Bone marrow (tissue), 2 donors: ENCODE data around the gene LKAAEAR1.
"Not testable (repeated sequence)": the region's sequence is repeated elsewhere in the genome, so short reads cannot be mapped to it uniquely, and the experiment has no call there.

Experiments
- DNase-seq, 2 donors: peaks; one replicate each; lab custom pipeline; 2025; lab: John Stamatoyannopoulos, UW

LKAAEAR1 gene

DNA sequence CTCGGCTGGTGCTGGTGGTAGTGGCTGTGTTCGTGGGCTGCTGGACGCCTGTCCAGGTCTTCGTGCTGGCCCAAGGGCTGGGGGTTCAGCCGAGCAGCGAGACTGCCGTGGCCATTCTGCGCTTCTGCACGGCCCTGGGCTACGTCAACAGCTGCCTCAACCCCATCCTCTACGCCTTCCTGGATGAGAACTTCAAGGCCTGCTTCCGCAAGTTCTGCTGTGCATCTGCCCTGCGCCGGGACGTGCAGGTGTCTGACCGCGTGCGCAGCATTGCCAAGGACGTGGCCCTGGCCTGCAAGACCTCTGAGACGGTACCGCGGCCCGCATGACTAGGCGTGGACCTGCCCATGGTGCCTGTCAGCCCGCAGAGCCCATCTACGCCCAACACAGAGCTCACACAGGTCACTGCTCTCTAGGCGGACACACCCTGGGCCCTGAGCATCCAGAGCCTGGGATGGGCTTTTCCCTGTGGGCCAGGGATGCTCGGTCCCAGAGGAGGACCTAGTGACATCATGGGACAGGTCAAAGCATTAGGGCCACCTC is 14.3 kb upstream of the LKAAEAR1 start:
- no peak for DNase-seq

DNA sequence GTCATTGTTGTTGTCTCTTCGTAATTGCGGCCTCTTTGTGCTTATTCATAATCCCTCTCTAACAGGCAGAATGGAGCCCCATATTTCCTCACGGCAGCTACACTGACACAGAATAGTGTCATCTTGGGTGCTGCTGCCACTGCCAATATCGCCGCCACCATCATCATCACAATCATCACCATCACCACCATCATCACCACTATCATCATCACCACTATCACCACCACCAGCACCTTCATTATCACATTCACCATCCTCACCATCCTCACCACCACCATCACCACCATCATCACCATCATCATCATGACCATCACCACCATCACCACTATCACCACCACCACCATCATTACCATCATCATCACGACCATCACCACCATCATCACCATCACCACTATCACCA is 12.3 kb upstream of the LKAAEAR1 start:
- DNase-seq, result no peak

DNA sequence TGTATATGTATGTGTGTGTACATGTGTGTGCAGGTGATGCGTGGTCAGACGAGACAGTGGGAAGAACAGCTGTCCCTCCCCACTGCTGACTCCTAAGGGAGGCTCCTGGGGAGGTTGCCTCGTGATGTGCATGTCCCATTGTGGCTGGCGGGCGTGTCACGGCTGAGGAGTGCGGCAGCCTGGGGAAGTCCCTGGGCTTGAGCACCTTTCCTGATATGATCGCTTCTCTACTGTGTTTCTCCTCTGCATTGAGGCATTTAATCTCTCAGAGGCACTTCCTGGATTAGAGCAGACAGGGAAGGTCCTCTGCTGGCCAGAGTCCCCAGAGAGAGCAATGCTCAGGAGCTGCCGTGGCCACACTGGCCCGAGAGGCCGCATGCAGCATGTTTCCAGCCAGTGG is 11.7 kb upstream of the LKAAEAR1 start:
- no peak for DNase-seq

DNA sequence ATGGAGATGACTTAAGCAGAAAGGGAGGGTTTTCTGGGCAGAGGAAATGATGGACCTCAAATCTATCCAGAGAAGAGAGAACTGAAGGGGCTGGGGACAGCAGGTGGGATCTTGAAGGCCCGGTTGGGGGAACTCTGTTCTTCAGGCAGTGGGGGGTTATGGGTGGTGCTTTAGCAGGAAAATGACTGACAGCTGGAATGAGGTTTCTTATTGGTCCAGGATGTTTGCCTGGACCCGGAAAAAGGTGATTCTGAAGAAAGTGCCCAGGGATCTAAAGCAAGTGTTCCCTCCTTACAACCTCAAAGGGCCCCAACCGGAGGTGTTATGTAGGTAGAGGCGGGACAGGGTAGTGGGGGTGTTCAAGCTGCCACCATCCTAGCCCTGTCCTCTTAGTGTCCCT is 11.3 kb upstream of the LKAAEAR1 start:
- no peak for DNase-seq

DNA sequence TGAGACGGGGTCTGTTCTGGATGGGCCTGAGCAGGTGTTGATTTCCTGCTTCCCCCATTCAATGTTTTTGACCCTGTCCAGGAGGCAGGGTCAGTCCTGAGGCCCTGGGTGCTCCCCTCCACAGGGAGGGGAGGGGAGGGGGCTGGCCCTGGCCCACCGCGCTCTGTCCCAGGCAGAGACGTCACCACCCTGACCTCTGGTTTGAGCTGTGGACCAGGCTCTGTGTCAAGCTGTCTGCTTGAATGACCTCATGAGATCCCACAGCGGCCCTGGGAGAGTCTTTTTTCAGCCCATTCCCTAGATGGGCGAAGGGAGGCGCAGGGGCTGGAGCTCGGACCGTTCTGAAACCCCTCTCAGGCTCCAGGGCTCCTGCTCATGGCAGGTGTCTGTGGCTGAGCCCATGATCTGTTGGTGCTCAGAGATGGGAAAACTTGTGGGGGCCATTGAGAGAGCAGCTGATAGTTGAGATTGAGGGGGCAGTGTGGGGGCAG is 8.9 kb upstream of the LKAAEAR1 start:
- DNase-seq, result no peak

DNA sequence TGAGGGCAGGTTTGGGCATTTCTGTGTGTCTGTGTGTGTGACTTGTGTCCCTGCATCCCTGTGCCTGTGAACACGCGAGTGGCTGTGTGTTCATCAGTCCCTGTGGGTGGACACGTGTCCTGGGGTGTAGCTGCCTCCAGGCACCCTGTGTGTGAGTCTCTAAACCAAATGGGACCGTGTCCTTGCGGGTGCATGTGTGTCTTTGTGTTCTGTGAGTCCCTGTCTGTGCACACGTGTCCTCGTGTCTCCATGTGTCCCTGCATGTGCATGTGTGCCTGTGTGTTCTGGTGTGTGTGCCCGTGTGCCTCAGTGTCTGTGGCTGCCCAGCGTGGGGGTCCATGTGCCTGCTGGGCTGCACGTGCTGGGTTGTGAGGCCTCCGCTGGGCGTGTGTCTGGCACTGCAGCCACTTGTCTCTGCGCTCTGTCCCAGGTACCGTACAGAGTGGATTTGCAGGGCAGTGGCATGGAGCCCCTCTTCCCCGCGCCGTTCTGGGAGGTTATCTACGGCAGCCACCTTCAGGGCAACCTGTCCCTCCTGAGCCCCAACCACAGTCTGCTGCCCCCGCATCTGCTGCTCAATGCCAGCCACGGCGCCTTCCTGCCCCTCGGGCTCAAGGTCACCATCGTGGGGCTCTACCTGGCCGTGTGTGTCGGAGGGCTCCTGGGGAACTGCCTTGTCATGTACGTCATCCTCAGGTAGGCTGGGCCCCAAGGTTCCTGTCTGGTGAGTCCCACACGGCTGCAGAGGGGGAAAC is 8.2 kb upstream of the LKAAEAR1 start:
- no peak for DNase-seq

DNA sequence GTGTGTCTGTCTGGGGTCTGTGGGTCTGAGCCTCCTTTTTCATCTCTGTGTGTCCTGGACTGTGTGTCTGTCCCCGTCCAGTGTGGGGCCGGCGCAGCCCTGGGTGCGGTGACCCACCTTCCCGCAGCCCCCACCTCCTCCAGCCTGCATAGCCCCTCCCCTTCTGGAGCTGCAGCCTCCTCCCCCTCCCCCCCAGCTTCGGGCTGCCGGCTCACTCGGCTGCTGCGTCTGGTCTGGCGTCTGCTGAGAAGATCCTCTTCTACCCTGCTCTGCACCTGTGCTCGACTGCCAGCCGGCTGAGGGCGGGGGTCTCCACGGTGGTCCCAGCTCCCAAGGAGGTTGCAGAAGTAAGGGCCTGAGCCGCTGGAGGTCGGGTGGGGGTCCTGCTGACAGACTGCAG is 7.6 kb upstream of the LKAAEAR1 start:
- DNase-seq, result no peak

DNA sequence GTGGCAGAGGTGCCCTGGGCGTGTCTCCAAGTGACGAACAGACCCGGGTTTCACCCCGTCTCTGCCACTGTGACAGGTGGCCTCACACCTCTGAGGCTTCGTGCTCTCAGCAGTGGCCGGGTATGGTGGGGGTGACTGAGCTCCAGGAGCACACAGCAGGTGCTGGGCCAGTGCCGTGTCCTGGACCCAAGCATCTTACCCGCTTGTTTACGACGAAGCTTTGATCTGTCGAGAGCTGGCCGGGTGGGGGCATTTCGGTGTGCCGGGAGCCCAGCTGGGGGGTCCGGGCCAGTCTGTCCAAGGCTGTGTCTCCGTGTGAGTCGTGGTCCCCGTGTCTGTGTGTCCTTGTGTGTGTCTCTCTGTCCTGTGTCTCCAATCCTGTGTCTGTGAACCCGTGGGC is 7.1 kb upstream of the LKAAEAR1 start:
- no peak for DNase-seq

DNA sequence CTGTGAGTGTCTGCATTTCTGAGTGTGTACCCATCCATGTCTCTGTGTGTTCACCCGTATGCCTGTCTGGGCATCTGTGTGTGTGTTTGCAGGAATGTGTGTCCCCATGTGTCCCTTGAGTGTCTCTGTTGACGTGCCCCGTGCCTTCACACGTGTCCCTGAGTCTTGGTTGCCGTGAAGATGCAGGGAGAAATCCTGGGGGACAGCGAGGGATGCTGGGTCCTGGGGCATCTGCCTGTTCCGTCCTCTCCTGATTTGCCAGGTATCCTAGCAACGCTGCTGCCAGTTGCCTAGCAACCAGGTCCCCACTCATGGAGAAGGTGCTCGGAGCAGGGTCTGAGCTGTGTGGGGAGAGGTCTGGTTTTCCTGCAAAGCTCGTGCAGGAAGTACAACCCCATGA is 6.0 kb upstream of the LKAAEAR1 start:
- DNase-seq, result no peak

DNA sequence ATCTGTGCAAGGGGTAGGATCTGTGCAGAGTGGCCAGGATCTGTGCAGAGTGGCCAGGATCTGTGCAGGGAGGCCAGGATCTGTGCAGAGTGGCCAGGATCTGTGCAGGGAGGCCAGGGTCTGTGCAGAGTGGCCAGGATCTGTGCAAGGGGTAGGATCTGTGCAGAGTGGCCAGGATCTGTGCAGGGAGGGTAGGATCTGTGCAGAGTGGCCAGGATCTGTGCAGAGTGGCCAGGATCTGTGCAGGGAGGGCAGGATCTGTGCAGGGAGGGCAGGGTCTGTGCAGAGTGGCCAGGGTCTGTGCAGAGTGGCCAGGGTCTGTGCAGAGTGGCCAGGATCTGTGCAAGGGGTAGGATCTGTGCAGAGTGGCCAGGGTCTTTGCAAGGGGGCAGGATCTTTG is 4.4 kb upstream of the LKAAEAR1 start:
- DNase-seq, result not testable (repeated sequence)

DNA sequence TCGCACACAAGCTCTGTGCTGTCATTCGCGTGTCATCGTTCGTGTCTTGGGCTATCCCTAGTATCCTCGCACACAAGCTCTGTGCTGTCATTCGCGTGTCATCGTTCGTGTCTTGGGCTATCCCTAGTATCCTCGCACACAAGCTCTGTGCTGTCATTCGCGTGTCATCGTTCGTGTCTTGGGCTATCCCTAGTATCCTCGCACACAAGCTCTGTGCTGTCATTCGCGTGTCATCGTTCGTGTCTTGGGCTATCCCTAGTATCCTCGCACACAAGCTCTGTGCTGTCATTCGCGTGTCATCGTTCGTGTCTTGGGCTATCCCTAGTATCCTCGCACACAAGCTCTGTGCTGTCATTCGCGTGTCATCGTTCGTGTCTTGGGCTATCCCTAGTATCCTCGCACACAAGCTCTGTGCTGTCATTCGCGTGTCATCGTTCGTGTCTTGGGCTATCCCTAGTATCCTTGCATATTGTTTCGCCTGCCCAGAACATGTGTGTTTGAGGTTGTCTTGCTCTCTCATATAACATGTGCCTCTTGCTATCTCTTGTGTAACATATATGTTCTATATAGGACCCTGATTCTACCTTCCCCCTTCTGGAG is 3.1 kb upstream of the LKAAEAR1 start:
- DNase-seq, result not testable (repeated sequence)

DNA sequence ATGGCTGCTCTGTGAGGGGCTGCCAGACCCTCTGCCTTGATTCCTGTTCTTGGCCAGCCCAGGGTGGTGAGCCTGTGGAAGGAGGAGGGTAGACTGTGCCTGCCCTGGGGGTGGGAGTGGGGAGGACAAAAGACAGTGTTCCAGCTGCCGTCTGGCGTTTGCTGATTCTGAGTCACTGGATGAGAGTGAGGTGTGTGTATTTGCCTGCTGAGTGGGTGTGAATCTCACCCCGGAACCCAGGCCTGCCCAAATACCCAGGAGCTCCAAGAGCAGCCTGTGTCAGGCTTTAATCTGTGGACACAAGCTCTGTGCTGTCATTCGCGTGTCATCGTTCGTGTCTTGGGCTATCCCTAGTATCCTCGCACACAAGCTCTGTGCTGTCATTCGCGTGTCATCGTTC is 2.6 kb upstream of the LKAAEAR1 start:
- DNase-seq, result no peak

DNA sequence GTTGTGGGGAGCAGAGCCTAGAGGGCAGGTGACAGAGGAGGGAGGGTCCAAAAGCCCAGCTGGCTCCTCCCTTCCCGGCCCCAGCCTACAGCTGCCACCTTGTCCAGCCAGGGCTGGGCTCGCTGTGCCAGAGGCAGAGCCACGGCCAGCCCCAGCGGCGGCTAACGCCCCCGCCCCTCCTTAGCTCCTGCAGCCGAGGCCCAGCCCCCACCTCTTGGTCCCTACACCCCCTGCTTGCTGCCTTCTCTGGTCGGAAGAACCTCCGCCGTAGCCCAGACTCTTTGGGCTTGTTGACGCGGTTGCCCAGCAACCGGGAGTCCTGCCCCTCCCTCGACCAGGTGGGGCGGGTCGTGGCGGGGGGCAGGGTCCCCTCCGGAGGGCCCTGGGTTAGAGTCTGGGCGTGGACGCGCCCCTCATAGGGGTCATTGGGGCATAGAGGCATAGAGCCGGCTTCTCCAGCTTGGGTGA is 521 bp upstream of the LKAAEAR1 start:
- DNase-seq, result no peak

DNA sequence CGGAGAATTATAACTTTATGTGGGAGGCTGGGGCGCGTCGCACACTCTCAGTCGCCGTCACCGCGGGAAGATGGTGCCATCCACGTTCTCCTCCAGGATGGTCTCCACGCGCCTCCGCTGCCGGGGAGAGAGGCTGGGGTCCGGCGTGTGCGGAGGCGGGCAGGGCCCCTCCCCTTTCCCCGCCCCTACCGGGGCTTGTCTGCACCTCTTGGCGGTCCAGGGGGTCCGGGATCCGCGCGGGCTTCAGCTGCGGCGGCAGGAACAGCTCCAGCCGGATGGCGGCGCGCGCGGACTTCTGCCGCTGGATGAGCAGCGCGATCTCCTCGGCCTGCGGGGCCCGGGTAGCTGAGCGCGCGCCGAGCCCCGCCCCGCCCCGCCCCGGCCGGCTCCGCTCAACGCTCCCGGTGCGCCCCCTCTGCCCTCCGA is 807 bp downstream of the LKAAEAR1 start:
- DNase-seq, result peak; percentile 24 to 33

DNA sequence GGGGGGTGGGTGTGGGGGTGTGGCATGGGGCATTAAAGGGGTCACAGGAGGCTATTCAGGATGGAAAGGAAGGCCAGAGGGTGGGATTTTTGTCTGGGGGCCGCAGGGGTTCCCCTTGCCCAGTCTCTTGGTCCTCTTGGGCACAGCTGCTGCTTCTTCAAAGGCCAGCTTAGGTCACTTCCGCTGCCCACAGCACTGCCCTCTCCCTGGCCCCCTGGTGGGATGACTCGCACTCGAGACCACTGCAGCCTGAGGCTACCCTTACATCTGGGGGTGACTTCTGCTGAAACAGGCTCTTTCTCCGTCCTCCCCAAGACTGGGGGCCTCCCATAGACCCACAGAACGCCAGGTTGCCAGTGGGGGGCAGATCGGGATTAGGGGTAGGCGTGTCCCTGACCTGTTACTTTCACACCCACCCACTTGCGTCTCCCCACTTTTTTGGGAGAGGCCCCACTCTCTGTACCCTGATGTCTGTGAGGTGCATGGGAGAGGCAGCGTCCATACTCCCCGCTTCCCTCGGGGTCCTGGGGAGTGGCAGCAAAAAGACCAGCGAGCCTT is 1.3 kb downstream of the LKAAEAR1 start:
- DNase-seq, result no peak

DNA sequence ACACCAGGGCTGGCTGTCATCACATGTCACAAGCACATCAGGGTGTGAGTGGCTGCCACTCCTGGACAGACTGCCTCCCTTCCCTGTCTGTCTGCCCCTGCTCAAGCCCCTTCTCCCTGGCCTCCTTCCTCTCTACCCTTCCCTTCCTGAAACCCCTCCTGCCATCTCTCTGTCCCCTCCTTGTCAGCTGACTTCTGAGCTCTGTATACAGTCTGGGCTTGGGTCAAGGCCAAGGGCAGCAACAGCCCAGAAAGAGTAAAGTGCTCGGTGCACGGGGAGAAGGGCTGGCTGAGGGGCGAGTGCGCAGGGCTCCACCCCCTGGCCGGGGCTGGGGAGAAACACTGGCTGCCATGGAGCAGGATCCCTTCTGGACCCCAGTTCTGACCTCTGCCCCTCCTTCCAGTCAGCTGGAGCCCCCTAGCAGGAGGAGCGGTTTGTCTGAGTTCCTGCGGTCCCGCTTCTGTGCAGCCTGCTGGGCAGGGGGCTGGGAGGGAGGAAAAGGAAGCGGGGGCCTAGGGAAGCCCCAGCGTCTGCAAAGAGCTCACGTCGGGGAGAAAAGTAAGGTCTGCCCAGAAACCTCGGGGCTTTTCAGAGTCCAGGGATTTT is 2.0 kb downstream of the LKAAEAR1 start:
- no peak for DNase-seq

DNA sequence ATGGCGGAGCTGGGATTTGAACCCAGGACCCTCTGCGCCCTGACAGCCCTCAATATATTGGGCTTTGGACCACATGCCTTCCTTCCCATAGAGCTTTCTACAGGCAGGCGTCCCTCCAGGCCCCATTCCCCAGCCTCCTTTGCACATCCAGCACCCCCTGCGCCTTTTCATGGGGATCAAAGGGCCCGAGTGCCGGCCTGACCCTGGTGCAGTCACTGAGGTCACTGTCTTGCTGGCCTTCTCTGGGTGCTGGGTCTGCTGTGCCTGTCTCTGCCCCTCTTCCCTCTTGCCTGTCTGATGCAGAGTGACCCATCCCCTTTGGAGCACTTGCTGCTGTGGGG is 2.6 kb downstream of the LKAAEAR1 start:
- DNase-seq, result no peak

DNA sequence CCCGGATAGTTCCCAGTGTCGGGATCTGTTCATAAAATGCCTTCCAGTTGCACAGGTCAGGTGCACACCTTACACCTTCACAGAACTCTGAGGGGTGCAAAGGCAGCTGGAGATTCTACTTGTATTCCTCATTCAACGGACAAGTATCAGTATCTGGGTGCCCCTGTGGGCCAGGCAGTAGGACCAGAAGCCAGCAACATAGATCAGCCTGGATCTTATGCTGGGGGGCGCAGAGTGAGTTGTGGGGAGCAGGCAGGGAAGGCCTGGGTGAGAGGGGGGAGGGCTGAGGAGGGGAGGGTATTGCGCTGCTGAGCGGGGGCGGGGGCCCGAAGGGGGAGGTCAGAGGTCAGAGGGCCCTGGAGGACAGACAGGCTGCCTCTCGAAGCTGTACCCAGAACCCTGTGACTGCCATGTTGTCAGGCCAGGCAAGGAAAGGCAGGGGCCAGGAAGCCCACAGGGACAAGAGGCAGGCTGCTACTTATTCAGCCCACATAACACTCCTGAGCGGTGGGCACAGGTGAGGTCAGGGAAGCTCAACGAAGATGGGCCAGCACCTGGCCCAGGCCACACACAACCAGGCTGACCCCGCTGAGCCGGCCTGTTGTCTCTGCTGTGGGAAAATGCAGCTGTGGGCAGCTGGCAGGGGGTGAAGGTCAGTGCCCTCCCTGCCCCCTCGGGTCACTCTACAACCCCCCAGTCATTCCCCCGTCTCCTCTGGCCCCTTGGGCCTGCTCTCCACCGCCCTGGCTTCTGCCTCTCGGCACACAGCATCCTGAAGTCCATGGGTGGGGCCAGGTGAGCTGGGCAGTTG is 3.2 kb downstream of the LKAAEAR1 start:
- DNase-seq, result no peak

DNA sequence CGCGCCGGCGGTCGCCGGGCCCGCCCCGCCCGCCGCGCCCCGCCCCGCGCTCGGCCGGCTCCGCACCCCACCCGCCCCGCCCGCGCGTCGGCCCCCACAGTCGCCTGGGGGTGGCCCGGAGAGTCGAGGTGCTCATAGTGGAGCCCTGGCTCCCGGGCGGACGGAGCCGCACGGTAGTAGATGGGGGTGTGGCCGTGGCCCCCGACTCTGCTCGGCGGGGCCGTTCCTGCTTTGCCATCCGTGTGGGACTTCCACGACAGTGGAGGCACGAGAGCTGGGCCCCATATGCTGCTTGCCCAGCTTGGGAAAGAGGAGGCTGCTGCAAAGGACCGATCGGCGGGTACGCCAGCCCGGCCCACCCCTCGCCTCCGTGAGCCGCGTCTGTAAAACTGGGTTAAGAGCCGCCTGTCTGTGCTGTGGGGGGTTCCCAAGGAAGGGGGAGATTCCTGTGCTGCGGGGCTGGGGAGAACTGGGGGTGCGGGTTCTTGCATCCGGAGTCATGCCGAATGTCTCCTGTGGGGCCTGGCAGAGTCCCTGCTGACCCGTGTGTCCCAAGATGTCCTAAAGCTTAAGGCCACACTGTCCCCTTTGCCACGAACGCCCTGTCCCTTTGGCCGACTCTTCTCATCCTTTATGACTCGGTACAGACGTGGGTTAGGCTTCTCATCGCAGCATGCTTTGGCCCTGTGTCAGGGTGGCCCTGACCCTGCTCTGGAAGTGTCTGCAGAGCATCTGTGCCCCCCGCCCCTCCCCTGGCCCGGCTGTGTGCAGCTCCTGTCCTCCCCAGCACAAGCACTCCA is 4.0 kb downstream of the LKAAEAR1 start, which contains the start of gene OPRL1:
OPRL1 (plus strand) TSS at position 70 of the 800 bp plus-strand sequence. CDS start 12,639 bp downstream, outside the sequence.
- DNase-seq, result peak; percentile 19 to 65

DNA sequence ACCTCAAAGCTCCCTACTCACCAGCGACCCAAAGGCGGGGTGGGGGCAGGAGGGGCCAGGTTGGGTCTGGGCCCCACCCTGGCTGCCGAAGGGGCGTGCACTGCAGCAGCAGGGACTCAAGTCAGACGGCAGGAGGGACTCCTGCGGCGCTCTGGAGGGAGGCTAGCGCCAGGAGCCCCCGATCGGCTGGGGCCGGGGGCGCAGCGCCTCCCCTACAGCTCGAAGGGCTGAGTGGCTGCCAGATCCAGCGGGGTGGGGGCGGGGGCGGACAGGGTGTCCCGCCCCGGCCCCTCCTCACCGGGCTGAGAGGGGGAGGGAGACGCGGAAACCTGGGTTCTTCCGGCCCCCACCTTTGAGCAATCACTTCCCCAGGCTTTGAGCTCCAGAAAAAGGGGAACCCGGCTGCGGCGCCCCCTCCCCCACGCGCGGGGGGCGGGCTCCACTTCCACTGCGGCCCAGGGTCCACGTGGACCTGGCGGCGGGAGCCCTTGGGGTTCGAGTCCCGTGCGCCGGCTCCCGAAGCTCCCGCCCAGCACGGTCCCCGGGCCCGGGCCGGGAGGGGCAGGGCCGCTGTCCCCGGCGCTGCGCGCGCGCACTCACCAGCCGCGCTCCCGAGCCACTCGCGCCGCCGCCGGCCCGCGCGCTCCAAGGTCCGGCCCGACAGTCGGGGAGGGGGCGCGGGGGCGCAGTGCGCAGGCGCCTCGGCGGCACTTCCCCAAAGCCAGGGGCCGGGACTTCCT is 4.8 kb downstream of the LKAAEAR1 start, which contains the start of gene RGS19:
RGS19 (minus strand) TSS at position 246 of the 740 bp plus-strand sequence. CDS start 2,632 bp downstream, outside the sequence.
- DNase-seq, result peak; percentile 84 to 90
